ENCODE results near the gene SEMA3E.
"Not testable (repeated sequence)": the region's sequence is repeated elsewhere in the genome, so short reads cannot be mapped to it uniquely, and the experiment has no call there.

- not testable (repeated sequence) for TF ChIP-seq EZH2 (IDR thresholded peaks at IDR 0.05; ENCODE audit: insufficient read depth, poor library complexity, severe bottlenecking); EZH2phosphoT487 (IDR thresholded peaks at IDR 0.05; ENCODE audit: insufficient read depth, low read depth)
These were observed 96.4 kb downstream of the SEMA3E start for GRCh38 chr7:83552556-83552955.
